ENCODE results near the gene BUD31.

Gene BUD31

DNA sequence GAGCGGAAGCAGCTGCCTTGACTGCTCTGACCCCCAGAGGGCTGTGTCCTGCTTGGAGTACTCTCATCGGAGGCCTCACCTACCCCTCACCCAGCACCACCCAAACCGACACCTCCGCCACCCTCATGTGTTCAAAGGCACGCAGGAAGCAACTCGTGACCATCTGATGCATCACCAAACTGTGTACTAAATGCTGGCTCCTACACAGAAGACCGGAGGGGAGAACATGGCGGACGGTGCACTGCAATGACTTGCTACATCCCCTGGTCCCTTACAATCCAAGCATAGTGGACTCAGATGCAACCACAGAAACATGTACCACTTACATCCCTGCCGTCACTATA is 3.8 kb upstream of the BUD31 start:
- TF ChIP-seq CSDC2 (CRISPR knock-in tag; IDR thresholded peaks at IDR 0.05) (no peak), ZNF70 (CRISPR knock-in tag; IDR thresholded peaks at IDR 0.05) (no peak), ZNF565 (CRISPR knock-in tag; conservative IDR thresholded peaks at IDR 0.05; ENCODE audit: low read depth) (no peak), PPARA (CRISPR knock-in tag; IDR thresholded peaks at IDR 0.05; ENCODE audit: borderline replicate concordance) (no peak), GLIS3 (CRISPR knock-in tag; IDR thresholded peaks at IDR 0.05) (no peak), TOX (CRISPR knock-in tag; IDR thresholded peaks at IDR 0.05; ENCODE audit: borderline replicate concordance) (no peak), BACH2 (CRISPR knock-in tag; IDR thresholded peaks at IDR 0.05; ENCODE audit: borderline replicate concordance) (no peak), OSR1 (CRISPR knock-in tag; IDR thresholded peaks at IDR 0.05) (no peak), ESRRG (CRISPR knock-in tag; IDR thresholded peaks at IDR 0.05) (no peak), ZFP3 (CRISPR knock-in tag; IDR thresholded peaks at IDR 0.05) (no peak), ZFP30 (CRISPR knock-in tag; IDR thresholded peaks at IDR 0.05) (no peak), ZC3H10 (CRISPR knock-in tag; IDR thresholded peaks at IDR 0.05) (no peak), RARB (CRISPR knock-in tag; IDR thresholded peaks at IDR 0.05) (no peak), ZNF8 (CRISPR knock-in tag; IDR thresholded peaks at IDR 0.05) (no peak)
- TF ChIP-seq, protein P1, sequence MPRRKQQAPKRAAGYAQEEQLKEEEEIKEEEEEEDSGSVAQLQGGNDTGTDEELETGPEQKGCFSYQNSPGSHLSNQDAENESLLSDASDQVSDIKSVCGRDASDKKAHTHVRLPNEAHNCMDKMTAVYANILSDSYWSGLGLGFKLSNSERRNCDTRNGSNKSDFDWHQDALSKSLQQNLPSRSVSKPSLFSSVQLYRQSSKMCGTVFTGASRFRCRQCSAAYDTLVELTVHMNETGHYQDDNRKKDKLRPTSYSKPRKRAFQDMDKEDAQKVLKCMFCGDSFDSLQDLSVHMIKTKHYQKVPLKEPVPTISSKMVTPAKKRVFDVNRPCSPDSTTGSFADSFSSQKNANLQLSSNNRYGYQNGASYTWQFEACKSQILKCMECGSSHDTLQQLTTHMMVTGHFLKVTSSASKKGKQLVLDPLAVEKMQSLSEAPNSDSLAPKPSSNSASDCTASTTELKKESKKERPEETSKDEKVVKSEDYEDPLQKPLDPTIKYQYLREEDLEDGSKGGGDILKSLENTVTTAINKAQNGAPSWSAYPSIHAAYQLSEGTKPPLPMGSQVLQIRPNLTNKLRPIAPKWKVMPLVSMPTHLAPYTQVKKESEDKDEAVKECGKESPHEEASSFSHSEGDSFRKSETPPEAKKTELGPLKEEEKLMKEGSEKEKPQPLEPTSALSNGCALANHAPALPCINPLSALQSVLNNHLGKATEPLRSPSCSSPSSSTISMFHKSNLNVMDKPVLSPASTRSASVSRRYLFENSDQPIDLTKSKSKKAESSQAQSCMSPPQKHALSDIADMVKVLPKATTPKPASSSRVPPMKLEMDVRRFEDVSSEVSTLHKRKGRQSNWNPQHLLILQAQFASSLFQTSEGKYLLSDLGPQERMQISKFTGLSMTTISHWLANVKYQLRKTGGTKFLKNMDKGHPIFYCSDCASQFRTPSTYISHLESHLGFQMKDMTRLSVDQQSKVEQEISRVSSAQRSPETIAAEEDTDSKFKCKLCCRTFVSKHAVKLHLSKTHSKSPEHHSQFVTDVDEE (CRISPR knock-in tag; IDR thresholded peaks at IDR 0.05) = no peak
- TF ChIP-seq, protein P2, sequence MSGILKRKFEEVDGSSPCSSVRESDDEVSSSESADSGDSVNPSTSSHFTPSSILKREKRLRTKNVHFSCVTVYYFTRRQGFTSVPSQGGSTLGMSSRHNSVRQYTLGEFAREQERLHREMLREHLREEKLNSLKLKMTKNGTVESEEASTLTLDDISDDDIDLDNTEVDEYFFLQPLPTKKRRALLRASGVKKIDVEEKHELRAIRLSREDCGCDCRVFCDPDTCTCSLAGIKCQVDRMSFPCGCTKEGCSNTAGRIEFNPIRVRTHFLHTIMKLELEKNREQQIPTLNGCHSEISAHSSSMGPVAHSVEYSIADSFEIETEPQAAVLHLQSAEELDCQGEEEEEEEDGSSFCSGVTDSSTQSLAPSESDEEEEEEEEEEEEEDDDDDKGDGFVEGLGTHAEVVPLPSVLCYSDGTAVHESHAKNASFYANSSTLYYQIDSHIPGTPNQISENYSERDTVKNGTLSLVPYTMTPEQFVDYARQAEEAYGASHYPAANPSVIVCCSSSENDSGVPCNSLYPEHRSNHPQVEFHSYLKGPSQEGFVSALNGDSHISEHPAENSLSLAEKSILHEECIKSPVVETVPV (CRISPR knock-in tag; IDR thresholded peaks at IDR 0.05) = no peak
- TF ChIP-seq, protein P3, sequence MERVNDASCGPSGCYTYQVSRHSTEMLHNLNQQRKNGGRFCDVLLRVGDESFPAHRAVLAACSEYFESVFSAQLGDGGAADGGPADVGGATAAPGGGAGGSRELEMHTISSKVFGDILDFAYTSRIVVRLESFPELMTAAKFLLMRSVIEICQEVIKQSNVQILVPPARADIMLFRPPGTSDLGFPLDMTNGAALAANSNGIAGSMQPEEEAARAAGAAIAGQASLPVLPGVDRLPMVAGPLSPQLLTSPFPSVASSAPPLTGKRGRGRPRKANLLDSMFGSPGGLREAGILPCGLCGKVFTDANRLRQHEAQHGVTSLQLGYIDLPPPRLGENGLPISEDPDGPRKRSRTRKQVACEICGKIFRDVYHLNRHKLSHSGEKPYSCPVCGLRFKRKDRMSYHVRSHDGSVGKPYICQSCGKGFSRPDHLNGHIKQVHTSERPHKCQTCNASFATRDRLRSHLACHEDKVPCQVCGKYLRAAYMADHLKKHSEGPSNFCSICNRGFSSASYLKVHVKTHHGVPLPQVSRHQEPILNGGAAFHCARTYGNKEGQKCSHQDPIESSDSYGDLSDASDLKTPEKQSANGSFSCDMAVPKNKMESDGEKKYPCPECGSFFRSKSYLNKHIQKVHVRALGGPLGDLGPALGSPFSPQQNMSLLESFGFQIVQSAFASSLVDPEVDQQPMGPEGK (CRISPR knock-in tag; IDR thresholded peaks at IDR 0.05; ENCODE audit: borderline replicate concordance) = no peak
- TF ChIP-seq, protein P4, sequence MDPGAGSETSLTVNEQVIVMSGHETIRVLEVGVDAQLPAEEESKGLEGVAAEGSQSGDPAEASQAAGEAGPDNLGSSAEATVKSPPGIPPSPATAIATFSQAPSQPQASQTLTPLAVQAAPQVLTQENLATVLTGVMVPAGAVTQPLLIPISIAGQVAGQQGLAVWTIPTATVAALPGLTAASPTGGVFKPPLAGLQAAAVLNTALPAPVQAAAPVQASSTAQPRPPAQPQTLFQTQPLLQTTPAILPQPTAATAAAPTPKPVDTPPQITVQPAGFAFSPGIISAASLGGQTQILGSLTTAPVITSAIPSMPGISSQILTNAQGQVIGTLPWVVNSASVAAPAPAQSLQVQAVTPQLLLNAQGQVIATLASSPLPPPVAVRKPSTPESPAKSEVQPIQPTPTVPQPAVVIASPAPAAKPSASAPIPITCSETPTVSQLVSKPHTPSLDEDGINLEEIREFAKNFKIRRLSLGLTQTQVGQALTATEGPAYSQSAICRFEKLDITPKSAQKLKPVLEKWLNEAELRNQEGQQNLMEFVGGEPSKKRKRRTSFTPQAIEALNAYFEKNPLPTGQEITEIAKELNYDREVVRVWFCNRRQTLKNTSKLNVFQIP (CRISPR knock-in tag; IDR thresholded peaks at IDR 0.05; ENCODE audit: borderline replicate concordance, low read depth) = no peak

DNA sequence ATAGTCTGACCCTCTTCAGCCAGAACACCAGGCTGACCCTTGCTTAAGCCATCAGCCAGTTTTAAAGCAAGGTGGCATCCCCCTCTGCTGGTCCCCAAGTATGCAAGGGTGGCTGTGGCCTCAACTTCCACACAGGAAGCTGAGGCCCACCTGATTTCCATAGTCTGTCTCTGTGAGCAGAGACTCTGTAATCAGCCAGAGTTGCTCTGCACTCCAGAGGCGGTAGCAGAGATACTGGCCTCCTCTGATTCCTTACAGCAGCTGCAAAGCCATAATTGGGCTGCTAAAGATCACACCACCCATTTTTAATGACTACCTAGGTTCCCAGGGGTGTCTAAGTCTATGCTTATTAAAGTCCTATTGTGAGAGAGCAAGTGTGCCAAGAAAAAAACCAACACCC is 2.2 kb upstream of the BUD31 start:
- TF ChIP-seq ISL1 (CRISPR knock-in tag; IDR thresholded peaks at IDR 0.05) (no peak), ZC3H10 (CRISPR knock-in tag; IDR thresholded peaks at IDR 0.05) (no peak), TCF4 (CRISPR knock-in tag; IDR thresholded peaks at IDR 0.05; ENCODE audit: borderline replicate concordance) (no peak), ZNF8 (CRISPR knock-in tag; IDR thresholded peaks at IDR 0.05) (no peak), OSR1 (CRISPR knock-in tag; IDR thresholded peaks at IDR 0.05) (no peak), ZNF70 (CRISPR knock-in tag; IDR thresholded peaks at IDR 0.05) (no peak), PPARA (CRISPR knock-in tag; IDR thresholded peaks at IDR 0.05; ENCODE audit: borderline replicate concordance) (no peak)
- TF ChIP-seq, protein P1 (CRISPR knock-in tag; IDR thresholded peaks at IDR 0.05) = no peak
- no peak for ATAC-seq

More for the DNA sequence above, 3.8 kb upstream of the BUD31 start:
- ATAC-seq = no peak

Data from SK-N-SH treated with all-trans-retinoic acid at 6 μM for 48 hours (cell line).